ENCODE results near the gene STK32B.
A peak's percentile ranks its signal among the peaks of the same experiment; 100 is the strongest.

The STK32B gene

DNA sequence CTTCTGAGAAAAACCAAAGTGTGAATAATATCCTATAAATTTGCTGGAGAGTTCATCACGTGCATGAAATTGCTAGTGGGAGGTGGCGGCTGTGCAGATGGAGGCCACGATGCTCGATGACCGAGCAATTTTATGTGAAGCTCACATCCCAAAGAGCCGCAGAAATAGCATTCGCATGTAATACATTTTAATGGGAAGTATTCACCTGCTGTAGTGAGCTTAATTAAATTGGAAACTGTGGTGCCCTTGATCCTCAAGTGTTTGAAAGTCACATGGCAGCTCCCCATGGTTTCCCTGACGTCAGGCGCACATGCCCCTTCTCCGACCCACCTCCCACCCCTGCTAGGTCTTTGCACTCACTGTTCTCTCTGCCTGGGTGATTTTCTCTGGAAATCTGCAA lies 136.8 kb downstream of the STK32B start:
- in situ Hi-C loops (cut with MboI; ENCODE audit: low pct_unique_long_range_greater_than_20kb, low sequenced_read_pairs) = no loop called here
- DNase-seq = no peak

DNA sequence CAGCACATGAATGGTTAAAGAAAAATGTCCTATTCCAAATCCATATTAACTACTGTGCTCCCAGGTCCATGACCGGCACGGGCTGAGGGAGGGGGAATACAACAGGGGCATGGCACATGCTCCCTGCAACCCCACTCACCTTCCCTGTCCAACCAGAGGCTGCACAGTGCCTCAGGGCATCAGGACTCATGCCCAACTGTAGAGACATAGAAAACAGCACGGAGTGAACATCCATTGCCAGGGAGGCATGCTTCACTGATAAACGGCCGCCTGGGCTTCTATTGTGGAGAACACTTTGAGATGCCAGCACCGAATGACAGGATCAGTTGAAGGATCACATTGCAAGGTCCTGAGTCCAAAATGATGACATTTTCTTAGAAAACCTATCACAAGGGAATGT lies 140.6 kb downstream of the STK32B start:
- DNase-seq = no peak
- in situ Hi-C loops (cut with MboI; ENCODE audit: low pct_unique_long_range_greater_than_20kb, low sequenced_read_pairs) = no loop called here

DNA sequence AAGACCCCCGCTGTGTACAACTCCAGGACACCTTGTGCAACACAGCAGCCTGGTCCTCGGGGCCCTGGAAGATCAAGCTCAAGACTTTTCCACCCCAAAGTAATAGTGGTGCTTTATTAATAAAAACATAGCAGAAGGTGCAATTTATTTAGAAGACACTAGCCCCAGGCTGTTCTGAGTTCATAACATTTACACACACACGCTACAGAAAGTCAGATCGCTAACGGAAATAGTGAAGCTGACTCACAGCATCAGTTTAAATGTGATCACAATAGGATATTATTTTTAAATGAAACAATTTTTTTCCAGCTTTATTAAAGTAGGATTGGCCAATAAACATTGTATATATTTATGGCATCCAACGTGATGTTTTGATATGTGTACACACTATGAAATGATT lies 141.0 kb downstream of the STK32B start:
- no peak for DNase-seq
- in situ Hi-C loops (cut with MboI; ENCODE audit: low pct_unique_long_range_greater_than_20kb, low sequenced_read_pairs) = no loop called here

DNA sequence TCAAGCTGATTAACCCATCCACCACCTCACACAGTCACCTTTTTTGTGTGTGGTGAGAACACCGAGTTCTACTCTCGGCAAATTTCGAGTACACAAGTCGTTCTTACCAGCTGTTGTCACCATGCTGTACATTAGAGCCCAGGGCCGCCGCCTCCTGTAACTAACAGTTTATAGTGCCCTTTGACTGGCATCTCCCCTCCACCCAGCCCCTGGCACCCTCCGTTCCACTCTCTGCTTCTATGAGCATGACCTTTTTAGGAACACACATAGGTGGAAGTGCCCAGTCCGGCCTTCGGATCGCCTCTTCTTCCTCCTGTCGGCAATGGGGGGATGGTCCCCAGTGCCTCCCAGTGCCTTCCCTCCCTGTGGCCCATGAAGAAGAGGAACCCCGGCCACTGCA lies 141.4 kb downstream of the STK32B start:
- no peak for DNase-seq
- in situ Hi-C loops (cut with MboI; ENCODE audit: low pct_unique_long_range_greater_than_20kb, low sequenced_read_pairs) = no loop called here

DNA sequence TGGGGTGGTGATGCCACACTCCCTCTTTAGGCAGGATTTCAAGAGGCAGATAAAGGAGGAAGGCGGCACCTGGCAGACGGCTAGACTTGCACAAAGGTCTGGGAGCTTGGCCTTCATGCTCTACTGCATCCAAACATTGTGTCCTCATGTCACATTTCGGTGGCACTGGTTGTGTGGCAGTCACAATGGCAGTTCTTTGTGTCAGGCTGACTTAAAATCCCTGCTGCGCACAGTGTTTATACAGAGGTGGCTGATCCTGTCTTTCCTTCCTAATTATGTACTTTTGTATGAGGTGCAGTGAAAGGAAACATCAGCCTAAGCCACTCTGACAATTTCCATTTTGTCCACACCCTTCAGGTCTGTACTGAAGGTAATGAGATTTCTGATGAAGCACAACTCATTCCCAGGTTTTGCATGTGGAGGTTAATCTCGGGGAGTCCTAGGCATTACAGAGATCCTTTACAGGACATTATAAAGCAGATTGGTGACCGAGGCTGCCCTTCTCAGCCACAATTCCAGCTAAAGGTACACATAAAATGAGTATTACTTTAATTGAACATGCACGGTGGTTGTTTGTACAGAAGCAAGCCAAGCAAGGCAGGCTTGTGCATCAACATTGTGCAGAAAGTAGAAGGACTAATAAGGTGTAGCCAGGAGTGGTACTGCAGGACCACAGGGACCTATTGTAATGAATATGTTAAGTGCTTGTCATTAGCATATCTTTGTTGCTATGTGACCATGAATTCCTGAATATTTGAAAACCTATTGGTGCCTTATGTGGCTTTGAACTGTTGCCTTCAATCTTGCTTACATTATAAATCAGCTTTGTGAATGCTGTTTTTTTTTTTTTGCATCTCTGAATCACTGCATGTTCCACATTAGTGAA lies 147.6 kb downstream of the STK32B start:
- in situ Hi-C loops (cut with MboI; ENCODE audit: low pct_unique_long_range_greater_than_20kb, low sequenced_read_pairs) = no loop called here
- no peak for DNase-seq

DNA sequence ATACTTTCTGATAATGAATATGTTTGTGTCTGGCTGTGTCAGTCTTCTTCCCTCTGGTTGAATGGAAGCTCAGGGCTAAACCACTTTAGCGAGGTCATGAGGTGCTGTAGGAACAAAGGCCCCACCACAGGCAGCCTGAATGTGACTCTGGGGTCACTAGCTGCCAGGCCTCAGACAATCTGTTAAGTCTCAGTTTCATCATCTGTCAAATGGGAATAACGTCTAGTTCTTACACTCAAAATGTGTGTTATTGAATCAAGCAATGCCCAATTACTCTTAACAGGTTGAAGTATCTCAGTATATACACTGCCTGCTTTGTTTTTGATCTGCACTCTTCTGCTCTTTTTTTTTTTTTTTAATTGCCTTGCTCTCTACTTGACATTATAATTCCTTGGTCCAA lies 148.6 kb downstream of the STK32B start:
- in situ Hi-C loops (cut with MboI; ENCODE audit: low pct_unique_long_range_greater_than_20kb, low sequenced_read_pairs) = no loop called here
- DNase-seq = no peak

DNA sequence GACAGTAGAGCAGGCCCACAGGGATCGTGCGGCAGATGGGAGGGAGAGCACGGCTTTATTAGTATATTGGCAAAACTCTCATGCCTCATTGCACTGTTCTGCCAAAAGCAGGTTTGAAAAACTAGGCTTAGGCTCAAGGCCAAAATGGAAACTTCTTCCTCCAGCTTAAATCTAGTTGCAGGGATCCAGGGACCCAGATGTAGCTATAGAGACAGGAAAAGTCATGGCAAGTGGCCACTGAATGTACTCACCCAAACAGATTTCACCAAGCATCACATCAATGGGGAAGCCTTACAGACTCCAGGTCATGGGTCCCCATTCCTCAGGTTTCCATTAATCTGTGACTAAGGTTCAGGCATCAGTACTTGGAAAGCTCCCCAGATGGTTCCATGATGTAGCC lies 149.2 kb downstream of the STK32B start:
- in situ Hi-C loops (cut with MboI; ENCODE audit: low pct_unique_long_range_greater_than_20kb, low sequenced_read_pairs) = no loop called here
- DNase-seq = no peak

DNA sequence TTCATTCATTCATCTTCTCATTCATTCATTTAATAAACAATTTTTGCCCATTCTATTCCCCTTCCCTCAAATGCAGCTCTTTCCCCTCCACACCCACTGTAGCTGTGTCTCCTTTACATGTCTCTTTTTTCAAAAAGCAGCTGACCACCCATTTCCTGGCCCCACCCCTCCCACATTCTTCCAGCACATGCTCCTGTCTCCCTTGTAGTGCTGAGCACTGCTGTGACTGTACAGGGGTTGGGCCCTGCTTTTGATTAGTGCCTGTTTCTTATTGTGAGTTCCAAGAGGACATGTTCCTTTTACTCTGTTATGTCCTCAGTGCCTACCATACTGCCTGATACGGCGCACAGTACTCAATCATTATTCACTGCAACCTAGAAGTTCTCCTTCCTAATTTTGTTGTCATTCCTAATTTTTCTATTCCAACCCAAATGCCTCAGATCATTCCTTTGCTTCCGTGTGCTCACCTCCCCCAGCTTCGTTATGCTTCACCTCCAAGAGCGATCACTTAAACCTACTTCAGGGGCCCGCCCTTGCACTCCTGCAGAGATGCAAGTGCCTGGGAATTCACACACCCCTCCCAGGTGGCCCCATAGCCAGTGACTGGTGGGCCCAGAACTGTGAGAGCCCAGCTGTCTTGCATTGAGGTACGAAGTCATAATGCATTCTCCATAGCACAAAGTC lies 152.2 kb downstream of the STK32B start:
- in situ Hi-C loops (cut with MboI; ENCODE audit: low pct_unique_long_range_greater_than_20kb, low sequenced_read_pairs) = no loop called here
- no peak for DNase-seq

DNA sequence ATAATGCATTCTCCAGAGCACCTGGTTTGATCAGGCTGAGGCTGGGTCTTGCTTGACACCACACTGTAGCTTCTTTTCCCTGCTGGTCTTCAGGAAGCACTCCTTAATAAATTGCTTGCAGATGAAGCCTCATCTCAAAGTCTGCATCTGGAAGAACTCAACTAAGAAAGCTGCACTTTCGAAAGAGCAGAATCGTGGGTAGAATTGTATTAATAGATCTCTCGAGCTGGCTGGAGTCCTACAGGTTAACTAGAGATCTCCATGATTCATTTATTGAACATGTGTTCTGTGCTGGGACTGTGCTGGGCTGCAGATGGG lies 152.7 kb downstream of the STK32B start:
- no peak for DNase-seq
- in situ Hi-C loops (cut with MboI; ENCODE audit: low pct_unique_long_range_greater_than_20kb, low sequenced_read_pairs) = no loop called here

DNA sequence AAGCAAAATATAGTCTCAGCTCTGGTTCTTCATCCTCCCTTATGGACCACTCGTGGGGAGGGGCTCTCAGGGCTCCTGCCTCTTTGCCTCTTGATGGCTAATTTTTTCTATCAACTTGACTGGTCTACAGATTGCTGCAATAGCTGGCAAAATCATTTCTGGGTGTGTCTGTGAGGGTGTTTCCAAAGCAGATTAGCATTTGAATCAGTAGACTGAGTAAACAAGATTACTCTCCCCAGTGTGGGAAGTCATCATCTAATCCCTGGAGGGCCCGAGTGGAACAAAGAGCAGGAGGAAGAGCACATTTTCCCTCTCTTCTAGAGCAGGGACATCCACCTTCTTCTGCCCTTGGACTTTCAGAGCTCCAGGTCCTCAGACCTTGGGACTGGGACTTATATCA lies 153.5 kb downstream of the STK32B start:
- DNase-seq = no peak
- in situ Hi-C loops (cut with MboI; ENCODE audit: low pct_unique_long_range_greater_than_20kb, low sequenced_read_pairs) = no loop called here

DNA sequence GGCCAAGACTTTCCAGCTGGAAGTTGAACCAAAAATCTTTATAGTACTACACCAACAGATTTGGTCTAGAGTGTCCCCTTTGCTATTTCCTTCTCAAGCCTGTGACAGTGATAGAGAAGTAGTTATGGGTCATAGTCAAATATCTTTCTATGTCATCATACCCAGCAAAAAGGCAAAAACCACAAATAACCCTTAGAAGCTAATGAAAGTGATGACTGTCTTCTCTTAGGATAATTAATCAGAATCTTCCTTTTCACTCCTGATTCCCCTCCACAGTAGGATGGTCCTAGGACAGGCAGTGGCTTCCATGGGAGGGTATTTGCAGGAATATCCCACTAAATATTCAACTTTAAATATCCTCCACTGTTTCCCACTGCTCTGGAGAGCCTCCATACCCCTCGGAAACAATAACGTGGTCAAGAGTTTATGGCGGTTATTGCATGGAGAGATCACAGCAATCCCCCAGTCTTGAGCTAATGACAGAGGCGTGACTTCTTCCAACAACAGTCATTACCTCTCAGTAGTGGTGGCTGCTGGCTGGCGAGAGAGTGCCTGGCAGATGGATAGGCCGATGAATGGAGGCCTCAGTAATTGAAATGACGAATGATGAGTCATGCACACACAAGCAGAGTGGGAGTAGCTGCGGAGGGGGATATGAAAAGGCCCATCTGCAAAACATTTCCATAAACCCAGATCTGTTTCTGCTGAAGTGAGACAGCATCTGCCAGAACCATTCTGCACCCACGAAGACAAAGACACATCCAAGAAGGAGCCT lies 154.9 kb downstream of the STK32B start:
- peak; percentile 5 for DNase-seq

DNA sequence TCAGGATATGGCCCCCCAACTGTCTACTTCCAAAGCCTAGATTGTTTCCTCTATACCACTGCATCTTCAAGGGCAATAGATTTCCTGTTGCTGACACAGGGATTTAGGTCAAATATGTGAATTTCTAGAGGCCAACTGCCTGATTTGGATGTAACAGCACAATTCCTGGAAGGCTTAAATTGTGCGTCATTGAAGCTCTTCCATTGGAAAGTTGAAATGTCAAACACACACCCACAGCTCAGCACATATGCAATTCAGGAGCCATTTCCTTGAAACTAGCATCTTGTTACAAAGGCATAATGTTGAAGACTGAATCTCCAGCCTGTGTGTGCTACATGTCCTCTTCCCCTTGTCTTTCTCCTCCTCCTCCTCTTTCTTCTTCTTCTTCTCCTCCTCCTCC lies 158.6 kb downstream of the STK32B start:
- in situ Hi-C loops (cut with MboI; ENCODE audit: low pct_unique_long_range_greater_than_20kb, low sequenced_read_pairs) = no loop called here
- no peak for DNase-seq

More for the DNA sequence above, 154.9 kb downstream of the STK32B start:
- in situ Hi-C loops (cut with MboI; ENCODE audit: low pct_unique_long_range_greater_than_20kb, low sequenced_read_pairs) = no loop called here

DNA sequence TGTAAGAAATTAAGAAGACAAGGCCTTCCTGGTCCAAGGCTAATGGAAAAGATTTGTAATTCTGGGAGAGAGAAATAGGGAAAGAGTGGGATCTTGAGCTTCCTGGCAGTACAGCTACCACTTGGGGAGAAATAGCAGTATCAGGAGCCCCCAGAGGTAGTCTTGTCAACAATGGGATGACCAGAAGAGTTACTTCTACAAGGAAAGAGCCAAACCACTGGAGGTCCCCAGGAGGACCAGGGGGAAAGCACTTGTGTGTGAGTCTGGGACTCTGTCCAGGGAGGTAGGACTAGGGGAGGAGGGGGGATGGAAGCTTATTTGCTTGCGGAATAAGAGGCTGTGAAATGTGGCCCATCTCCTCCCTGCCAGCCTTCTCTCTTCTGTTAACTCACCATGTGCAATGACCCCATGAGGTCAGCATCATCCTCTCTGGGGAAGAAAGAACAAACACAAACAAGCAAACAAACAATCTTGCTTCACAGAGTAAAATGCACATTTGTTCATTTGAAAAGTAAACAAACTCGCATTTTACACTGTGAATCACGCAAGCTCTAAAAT lies 160.1 kb downstream of the STK32B start:
- in situ Hi-C loops (cut with MboI; ENCODE audit: low pct_unique_long_range_greater_than_20kb, low sequenced_read_pairs) = no loop called here
- no peak for DNase-seq

DNA sequence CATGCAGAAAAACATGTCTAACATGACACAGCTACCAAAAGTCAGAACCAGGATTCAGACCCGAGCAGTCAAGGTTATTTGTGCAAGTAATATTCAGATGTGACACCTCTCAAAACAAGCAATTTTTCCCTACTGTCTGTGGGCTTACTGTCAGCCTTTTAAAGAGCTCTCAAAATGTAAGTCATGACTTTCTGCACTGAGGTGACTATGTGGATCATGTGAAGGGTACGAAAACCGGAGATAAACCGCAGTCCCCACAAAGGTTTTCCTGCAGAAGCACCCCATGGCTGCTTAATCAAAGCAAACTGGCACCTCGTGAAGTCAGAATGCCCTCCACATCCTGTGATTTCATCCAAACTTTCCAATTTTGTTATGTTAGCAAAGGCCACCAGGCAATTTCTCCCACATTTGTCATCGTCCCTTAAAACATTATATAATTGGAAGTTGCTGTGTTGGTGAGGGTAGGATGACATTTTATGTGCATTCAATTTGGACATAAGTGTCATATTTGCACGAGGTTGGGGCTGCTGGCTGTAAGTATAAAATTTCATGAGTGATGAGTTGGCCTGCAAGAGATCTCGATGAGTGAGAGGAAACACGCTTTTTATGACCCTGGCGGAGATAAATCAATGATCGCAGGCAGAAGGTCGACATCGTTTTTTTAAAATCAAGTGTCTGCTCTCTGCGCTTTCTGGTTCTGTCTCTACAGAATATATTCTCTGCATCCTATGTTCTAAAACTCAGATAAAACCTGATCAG lies 161.2 kb downstream of the STK32B start:
- in situ Hi-C loops (cut with MboI; ENCODE audit: low pct_unique_long_range_greater_than_20kb, low sequenced_read_pairs) = no loop called here

DNA sequence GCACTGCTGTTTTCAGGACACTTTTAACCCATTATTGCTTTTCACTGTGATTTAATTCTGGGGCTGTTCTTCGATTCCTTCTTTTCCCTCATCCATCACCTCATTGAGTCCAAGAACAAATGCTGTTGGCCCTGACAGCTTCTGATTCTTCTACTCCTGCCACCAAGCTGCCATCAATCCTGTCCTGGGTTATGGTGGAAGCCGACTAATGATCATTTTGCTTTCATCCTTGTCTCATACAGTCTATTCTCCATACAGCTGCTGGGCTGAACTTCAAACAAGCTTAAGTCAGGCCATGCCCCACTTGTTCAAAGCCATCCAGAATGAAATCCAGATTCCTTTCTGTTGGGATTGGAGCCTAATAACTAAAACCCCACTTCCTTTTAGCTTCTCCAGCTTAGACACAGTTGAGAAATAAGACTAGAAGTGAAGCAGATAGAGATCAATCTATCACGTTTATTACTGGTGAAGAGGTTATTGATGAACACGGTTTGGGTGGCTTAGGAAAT lies 161.9 kb downstream of the STK32B start:
- no peak for DNase-seq
- in situ Hi-C loops (cut with MboI; ENCODE audit: low pct_unique_long_range_greater_than_20kb, low sequenced_read_pairs) = no loop called here

More for the DNA sequence above, 161.2 kb downstream of the STK32B start:
- no peak for DNase-seq

DNA sequence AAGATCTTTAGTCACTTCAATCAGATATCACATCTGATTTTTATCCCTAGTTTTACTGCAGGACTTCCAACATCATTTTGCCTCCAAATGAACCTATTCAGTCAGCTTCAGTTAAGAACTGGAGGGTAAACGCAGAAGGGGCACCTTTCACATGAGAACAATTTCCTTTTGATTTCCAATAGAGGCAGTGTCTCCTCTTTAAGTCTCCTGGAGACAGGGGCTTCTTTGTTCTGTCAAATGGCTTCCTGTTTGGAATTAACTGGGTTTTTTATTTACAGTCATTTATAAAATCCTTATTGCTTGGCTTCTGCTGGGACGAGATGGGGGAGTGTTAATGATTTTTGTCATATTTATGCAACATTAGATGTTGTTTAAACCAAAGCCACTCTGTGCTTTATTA lies 164.0 kb downstream of the STK32B start:
- in situ Hi-C loops (cut with MboI; ENCODE audit: low pct_unique_long_range_greater_than_20kb, low sequenced_read_pairs) = no loop called here
- no peak for DNase-seq

DNA sequence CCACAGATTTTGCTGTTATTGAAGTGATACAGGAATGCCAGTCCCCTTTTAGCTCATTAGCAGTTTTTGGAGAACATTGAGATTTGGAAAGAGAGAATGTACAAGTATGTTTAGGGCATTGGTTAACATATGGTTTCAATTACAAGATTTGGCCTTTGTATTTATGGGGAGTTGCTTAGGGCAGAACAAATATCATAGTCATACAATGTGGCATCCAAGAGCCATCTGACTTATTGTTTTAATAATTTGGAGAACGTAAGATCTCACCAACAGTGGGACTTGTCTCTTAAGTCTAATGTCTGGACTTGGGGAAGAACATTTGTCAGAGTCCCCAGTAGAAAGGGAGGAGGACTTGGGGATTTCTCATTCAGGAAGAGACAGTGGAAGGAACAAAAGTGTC lies 166.1 kb downstream of the STK32B start:
- no peak for DNase-seq
- in situ Hi-C loops (cut with MboI; ENCODE audit: low pct_unique_long_range_greater_than_20kb, low sequenced_read_pairs) = no loop called here

DNA sequence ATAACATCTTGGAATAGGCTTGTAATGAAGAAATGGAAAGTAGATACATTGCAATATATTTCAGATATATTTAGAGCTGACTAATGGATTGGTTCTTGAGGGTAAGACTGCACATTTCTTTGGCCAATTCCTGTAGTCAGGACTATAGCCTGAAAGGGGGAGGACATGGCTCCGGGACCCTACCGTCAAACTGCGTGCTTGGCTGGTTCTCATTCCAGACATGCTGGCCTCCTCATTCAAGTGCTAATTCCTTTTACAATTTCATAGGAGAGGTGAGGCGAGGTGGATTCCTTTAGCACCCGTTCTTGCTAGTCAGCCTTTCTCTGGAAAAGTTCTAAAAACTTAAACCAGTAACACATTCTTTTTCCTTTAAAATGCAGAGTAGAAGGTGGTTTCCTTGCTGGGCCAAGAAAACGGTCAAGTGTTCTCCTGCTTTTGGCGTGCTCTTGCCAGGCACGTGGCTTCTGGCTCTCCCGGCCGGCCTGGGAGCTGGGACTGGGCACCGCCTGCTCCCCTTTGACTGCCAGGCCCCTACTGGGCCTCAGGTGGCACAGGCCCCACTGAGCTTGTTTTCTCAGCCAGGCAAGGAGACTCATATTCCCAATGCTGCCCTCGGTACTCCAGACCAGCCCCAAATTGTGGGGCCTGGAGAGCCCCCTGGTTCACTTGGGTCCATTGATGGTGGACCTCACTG lies 167.2 kb downstream of the STK32B start:
- in situ Hi-C loops (cut with MboI; ENCODE audit: low pct_unique_long_range_greater_than_20kb, low sequenced_read_pairs) = no loop called here
- DNase-seq = no peak

Measured in KBM-7 (cell line).